Measurements from ENCODE around the gene KIT.

The KIT gene

DNA sequence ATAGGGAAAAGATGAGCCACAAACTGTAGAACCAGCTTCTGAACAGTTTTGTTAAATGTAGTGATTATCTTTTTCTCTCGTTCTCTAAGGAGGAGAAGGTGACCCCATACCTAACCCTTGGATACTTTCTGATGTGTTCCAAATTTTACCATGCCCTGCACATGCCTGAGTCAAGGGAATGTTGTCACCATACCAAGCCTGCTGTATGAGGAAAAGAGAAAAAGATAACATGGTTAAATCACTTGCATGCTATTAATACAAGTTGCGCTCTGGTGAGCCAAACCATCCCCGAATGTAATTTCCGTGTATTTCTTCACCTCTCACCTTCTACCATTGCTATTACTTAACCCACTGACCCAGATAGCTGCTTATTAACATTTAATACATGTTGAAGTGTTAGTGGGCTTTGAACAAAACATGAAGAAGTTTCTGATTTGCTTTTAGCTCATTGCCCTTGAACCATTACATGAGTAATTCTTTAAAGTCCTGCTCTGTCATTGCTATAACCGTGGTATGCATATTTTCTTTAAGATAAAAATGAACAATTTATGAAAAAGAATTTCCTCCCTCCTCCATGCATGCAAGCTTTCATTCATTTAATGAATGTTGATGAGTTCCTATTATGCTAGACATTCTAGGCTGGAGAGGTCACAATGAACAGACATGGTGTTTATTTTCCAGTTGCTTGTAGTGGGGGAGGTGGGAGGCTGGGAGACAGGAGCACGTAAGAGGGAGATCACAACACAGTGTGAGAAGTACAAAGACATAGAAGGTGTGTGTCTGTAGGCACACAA lies 13.6 kb upstream of the KIT start:
- H3K36me3 ChIP-seq, result no peaks in the 10 kb centered on the region
- TF ChIP-seq, protein P1, sequence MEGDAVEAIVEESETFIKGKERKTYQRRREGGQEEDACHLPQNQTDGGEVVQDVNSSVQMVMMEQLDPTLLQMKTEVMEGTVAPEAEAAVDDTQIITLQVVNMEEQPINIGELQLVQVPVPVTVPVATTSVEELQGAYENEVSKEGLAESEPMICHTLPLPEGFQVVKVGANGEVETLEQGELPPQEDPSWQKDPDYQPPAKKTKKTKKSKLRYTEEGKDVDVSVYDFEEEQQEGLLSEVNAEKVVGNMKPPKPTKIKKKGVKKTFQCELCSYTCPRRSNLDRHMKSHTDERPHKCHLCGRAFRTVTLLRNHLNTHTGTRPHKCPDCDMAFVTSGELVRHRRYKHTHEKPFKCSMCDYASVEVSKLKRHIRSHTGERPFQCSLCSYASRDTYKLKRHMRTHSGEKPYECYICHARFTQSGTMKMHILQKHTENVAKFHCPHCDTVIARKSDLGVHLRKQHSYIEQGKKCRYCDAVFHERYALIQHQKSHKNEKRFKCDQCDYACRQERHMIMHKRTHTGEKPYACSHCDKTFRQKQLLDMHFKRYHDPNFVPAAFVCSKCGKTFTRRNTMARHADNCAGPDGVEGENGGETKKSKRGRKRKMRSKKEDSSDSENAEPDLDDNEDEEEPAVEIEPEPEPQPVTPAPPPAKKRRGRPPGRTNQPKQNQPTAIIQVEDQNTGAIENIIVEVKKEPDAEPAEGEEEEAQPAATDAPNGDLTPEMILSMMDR (IDR thresholded peaks at IDR 0.05; ENCODE audit: low read depth, low read length), result no peak
- peaks cover 8% of the 10 kb centered on the region for H3K27me3 ChIP-seq (ENCODE audit: insufficient read depth, low read depth, severe bottlenecking)
- H3K27ac ChIP-seq, result no peak overlapping the region
- no peak overlapping the region for H3K4me3 ChIP-seq (ENCODE audit: low read depth, low read length)
- DNase-seq, result no peak
- H3K9me3 ChIP-seq (ENCODE audit: severe bottlenecking), result no peaks in the 10 kb centered on the region

DNA sequence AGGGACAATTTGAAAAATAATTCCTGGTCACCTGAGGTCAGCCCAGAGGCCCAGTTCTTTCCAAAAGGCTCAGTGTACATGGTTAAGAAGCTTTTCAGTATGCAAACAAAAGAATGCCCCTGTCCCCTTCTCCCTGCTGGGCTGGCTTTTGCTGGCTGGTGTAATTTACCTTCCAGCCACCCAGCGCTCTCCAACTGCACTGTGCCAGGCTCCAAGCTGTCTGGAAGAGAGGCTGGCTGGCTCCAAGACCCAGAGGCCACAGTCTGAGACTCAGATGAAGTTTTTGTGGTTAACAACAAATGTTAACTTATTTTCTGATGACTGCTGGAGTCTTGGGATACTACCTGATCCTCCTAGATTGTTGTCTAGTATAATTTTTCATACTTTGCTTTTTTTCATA lies 11.9 kb upstream of the KIT start:
- DNase-seq, result no peak
- Histone ChIP-seq H3K27ac (no peak overlapping the region), H3K27me3 (ENCODE audit: insufficient read depth, low read depth, severe bottlenecking) (peaks cover 8% of the 10 kb centered on the region), H3K36me3 (no peaks in the 10 kb centered on the region), H3K9me3 (ENCODE audit: severe bottlenecking) (no peaks in the 10 kb centered on the region), H3K4me3 (ENCODE audit: low read depth, low read length) (no peak overlapping the region)
- TF ChIP-seq, protein P1 (IDR thresholded peaks at IDR 0.05; ENCODE audit: low read depth, low read length), result no peak

DNA sequence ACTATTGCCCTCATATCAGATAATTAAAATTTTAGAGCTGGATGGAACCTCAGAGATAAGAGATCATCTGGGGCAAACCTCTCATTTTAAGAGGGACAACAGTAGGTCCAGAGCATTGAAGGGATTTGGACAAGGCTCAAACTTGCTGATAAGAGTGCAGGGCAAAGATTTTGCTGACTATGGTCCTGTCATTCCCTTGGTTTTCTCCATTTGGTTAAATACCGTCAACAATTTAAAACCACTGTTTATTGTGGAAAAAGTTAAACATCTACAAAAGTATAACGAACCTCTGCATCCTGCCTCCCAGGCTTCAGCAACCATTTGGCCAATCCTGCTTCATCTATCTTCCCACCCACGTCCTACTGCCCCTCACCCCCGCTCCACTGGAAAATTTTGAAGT lies 10.7 kb upstream of the KIT start:
- Histone ChIP-seq H3K9me3 (ENCODE audit: severe bottlenecking) (no peaks in the 10 kb centered on the region), H3K27me3 (ENCODE audit: insufficient read depth, low read depth, severe bottlenecking) (peaks cover 8% of the 10 kb centered on the region), H3K36me3 (no peaks in the 10 kb centered on the region), H3K27ac (no peak overlapping the region), H3K4me3 (ENCODE audit: low read depth, low read length) (no peak overlapping the region)
- DNase-seq, result no peak
- TF ChIP-seq, protein P1 (IDR thresholded peaks at IDR 0.05; ENCODE audit: low read depth, low read length), result no peak

DNA sequence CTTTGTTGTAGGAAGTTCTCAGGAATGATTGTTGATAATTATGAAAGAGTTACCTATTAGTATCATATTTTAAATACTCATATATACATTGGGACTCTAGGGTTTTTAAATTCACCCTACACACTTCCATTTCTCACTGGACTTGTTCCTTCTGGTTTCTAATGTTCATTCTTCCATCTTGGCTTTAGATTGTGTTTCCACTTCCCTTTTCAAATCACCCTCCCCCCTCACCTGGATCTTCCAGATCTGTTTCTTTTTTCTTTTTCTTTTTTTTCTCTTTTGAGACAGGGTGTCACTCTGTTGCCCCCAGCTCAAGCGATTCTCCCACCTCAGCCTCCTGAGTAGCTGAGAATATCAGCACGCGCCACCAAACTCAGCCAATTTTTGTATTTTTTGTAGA lies 6.7 kb upstream of the KIT start:
- TF ChIP-seq, protein P1 (IDR thresholded peaks at IDR 0.05; ENCODE audit: low read depth, low read length), result no peak
- Histone ChIP-seq H3K36me3 (no peaks in the 10 kb centered on the region), H3K9me3 (ENCODE audit: severe bottlenecking) (no peaks in the 10 kb centered on the region), H3K27me3 (ENCODE audit: insufficient read depth, low read depth, severe bottlenecking) (peaks cover 8% of the 10 kb centered on the region), H3K27ac (no peak overlapping the region), H3K4me3 (ENCODE audit: low read depth, low read length) (no peak overlapping the region)
- DNase-seq, result no peak

DNA sequence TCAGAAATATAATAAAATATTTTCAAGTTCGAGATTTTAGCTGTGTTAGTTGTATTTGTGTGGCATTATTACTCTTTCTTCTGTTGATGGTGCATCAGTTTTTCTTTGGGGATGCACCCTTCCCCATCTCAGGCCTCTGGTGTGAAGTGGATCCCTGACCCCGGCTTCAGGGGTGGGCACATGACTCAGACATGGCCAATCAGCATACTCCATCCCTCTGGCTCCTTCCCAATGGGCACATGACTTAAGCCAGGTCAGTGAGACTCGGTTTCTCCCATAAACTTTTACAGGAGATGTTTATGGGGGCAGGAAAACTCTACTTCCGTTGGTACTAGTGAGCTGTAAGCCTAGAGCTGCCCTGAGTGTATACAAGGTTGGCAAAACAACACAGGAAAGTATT lies 3.0 kb upstream of the KIT start:
- H3K9me3 ChIP-seq (ENCODE audit: severe bottlenecking), result peaks cover 4% of the 10 kb centered on the region
- H3K36me3 ChIP-seq, result no peaks in the 10 kb centered on the region
- peaks cover 32% of the 10 kb centered on the region for H3K27me3 ChIP-seq (ENCODE audit: insufficient read depth, low read depth, severe bottlenecking)
- no peak overlapping the region for H3K4me3 ChIP-seq (ENCODE audit: low read depth, low read length)
- DNase-seq, result no peak
- H3K27ac ChIP-seq, result no peak overlapping the region
- TF ChIP-seq, protein P1 (IDR thresholded peaks at IDR 0.05; ENCODE audit: low read depth, low read length), result no peak

DNA sequence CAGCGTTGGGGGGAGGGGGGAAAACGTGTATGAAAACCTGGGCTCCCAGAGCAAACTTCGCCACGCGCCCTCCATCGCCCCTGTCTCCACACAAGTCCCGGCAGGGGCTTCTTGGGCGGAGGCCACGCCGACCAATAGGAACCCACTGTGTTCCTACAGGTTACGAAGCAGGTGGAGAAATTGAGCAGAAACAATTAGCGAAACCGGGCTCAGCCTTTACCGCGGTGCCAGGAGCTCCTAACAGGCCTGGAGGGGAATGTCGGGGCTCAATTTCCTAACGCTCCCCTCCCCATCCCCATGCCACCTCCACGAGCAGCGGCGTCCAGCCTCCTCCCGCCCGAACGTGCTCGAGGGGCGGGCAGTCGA lies 589 bp upstream of the KIT start:
- Histone ChIP-seq H3K36me3 (no peaks in the 10 kb centered on the region), H3K4me3 (ENCODE audit: low read depth, low read length) (no peak overlapping the region), H3K27me3 (ENCODE audit: insufficient read depth, low read depth, severe bottlenecking) (peaks cover 48% of the 10 kb centered on the region), H3K9me3 (ENCODE audit: severe bottlenecking) (peaks cover 4% of the 10 kb centered on the region), H3K27ac (no peak overlapping the region)
- no peak for DNase-seq
- TF ChIP-seq, protein P1 (IDR thresholded peaks at IDR 0.05; ENCODE audit: low read depth, low read length), result no peak

Data from WERI-Rb-1 (cell line).